NK-92 treated with Interleukin-12 subunit alpha and Interleukin-12 subunit beta, amount 100 ng/mL, for 24 hours (cell line): ENCODE data around the gene PRKCA.
"Not testable (repeated sequence)": the region's sequence is repeated elsewhere in the genome, so short reads cannot be mapped to it uniquely, and the experiment has no call there.

ENCODE experiments used
- DNase-seq: peaks from one replicate; lab custom pipeline; 2025; lab: John Stamatoyannopoulos, UW

The PRKCA gene

DNA sequence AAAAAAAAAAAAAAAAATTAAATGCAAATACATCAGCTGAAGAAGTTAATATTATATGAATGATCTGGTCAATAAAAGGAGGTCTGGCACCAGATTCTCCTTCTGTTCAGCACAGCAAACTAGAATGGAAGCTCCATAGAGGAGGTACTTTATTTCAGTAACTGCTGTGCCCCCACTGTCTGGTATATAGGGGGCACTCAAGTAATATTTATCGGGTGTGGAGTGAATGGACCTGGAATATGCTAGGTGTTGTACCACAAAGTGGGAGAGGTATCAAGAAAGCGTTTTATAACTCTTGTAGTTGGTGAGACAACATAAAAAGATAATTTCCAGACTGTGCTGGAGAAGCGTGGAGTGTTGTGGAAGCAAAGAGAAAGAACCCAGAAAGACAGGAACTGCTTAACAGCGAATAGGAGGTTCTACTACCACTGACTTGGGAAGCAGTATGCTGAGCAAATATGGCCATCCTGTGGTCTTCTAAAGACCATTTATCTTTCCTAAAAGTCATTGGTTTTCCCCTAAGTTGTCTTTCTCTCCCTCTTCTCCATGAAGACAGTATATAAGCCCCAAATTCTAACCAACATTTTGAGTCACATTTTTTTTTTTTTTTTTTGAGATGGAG lies 12.2 kb upstream of the PRKCA start:
- no peak for DNase-seq

DNA sequence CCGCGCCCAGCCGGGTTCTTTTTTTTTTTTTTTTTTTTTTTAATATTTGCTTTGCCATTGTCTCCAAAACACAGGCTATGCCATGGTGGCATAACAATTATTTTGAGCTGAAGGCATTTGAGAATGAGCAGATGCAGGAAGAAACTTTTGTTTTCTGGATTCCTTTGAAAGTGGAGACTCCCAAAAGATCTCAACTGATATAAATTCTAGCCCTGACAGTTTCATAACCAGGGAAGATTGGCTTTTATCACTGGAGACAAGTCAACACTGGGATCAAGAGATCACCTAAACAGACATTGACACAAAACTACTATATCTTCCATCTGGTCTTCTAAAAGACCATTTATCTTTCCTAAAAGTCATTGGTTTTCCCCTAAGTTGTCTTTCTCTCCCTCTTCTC lies 10.1 kb upstream of the PRKCA start:
- no peak for DNase-seq

DNA sequence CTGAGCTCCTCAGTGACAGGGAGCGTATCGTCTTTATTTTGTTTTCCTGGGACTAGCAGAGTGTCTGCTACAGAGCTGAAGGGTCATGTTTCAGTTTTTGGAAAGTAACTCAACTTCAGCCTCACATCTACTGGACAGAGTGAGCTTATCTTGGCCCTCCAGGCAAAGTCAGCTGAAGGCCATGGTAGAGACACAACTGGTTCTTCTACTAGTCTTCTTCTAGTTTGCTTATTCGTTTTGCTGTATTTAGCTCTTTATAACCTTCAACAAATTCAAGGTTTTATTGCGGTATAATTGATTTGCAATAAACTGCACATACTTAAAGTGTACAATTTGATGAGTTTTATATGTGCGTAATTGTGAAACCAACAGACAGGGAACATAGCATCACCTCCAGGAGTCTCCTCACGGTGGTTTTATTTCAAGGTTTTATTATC lies 6.1 kb upstream of the PRKCA start:
- no peak for DNase-seq

GRCh38 chr17:66297443-66297842 lies 5.0 kb upstream of the PRKCA start:
- DNase-seq = not testable (repeated sequence)

- DNase-seq = no peak
Measured at GRCh38 chr17:66299711-66300110, 2.7 kb upstream of the PRKCA start.

DNA sequence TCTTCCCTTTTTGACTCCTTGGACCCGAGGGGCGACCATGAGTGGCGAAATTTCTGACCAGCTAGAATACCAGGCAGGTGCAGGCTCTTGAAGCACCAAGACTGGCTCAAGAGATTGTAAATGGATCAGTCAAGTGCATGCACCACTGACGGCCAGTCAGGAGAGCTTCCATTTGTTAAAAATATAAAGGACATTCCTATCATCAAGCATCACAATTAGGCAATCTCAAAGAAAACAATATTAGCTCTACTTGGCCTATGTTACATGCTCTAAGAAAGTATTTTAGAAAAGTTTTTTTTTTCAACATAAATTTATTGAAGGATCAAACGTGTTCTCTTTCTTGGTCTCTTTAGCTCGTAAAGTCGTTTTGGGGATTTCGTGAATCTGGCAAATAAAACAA lies 1.5 kb upstream of the PRKCA start:
- DNase-seq = no peak

DNA sequence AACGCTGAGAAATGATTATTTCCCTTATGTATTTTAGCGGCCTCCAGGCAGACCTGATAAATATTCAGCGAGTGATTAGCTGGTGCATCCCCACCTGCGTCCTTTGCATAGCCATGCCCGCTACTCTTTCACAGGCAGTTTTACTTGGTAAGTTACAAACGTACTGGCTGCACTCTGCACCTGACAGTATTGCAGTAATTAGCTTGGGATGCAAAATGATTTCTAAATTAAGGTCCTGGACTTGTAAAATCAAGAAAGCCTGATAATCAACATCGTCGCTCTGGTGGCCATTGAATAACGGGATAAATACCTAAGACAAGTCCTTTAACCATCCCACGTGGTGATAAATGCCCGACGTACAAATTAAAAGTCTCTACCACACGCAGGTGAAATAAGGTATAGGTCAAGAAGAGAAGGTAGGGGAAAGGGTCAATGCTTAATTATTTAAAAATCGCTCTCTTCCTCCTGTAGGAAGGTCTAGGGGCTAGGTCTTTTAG lies 998 bp upstream of the PRKCA start:
- DNase-seq = no peak

- no peak for DNase-seq
Measured at GRCh38 chr17:66302761-66303626, 581 bp downstream of the PRKCA start.

DNA sequence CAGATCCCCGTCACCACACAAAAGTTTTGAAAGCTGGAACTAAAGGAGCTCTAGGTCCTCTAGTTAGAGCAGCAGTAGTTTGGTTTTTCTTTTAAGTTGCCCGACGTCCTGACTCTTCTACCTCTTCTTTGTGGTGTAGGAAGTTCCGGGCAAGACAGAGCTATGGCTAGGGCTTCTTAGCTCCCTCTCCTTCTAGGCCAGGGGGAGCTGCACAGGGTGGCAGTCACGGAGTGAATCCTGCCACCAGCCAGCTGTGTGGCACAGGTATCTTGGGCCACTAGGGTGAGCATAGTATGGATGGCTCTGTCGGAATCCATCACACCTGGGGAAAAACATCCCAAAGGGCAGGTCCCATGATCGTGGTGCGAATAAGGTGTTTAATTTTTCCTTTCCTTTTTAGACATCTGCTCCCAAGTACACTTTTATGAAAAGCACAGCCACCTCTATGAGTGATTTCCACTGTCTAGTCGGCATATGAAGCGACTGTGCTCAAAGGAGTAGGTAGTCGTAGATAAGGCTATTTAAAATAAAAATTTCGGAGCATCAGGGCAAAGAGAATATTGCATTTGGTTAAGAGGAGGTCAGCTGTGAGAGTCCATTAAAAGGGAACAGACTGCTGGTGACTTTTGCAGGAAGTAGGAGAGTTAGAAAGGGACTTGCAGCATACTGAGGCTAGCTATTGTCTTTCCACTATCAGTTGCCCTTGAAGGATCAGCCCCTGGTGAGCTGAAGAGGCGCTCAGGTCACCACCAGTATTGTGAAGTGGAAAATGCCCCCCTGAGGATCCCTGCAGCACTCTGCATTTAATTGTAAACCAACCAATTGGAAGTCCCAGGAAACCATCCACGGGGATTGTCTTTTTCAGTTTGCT lies 2.1 kb downstream of the PRKCA start:
- no peak for DNase-seq

GRCh38 chr17:66306446-66306845 lies 4.0 kb downstream of the PRKCA start:
- no peak for DNase-seq

DNA sequence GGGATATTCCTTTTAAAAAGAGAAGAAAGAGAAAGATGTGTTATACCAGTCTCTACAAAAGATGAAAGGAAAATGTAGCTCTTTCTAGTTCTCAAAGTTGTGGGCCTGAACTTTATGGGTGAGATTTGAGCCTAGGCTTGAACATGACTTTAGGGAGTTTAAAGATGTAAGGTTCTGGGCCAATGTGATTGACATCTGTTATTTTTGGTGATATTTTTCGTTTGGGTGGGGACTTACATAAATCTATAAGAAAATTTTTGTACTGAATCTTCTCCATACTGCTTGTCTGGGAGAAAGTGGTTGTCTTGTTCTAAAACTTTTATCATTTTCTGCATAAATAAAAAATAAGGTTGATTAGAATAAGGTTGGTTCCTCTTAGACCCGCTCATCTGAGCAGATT lies 4.8 kb downstream of the PRKCA start:
- no peak for DNase-seq

- no peak for DNase-seq
Measured at GRCh38 chr17:66308856-66309255, 6.4 kb downstream of the PRKCA start.

DNA sequence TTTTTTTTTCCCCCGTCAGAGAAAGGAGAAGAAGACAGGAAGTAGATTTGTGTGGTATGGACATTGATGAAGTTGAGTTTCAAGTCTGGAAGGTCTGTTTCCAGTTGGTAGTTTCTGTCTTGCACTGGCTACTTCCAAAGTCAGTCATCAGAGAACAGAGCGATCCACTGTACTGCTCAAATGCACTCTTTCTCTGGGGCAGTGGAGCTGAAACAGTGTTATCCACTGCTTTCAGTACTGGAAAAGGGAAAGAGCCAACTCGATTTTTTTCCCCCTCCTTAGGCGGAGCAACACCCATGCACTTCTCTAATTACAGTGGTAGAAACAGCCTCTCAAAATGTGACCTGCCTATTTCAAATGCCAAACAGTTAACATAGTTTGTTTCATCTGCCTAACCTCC lies 7.4 kb downstream of the PRKCA start:
- DNase-seq = no peak

DNA sequence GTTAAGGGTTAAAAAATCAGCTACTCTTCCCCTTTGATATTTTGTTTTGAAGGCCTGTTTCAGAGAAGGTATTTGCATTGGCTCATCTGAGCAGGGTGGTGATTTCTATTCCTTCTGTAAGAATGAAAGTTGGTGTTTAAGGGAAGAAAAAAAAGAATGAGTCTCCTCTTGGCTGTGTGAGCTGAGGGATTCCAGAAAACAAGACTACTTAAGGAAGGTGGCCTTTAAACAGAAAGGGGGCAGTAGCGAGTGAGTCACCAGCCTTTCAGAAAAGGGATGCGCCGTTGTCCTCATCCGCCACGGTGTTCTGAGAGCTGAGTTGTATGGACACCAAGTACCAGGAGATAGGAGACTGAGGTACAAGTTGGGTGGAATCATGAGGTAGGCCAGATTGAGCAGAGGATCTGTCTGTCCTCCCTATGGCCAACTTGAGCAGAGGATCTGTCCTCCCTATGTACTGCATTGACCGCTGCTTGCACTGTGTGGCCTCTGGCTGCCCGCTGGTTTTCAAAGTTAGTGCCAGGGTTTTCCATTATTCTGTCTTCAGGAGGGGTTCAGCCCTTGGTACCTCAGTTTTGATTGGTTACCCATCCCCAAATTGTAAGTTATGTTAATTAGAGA lies 8.2 kb downstream of the PRKCA start:
- no peak for DNase-seq

- no peak for DNase-seq
Measured at GRCh38 chr17:66312912-66313311, 10.5 kb downstream of the PRKCA start.

GRCh38 chr17:66313325-66313724 lies 10.9 kb downstream of the PRKCA start:
- no peak for DNase-seq

- no peak for DNase-seq
Measured at GRCh38 chr17:66313995-66314659, 11.7 kb downstream of the PRKCA start.

GRCh38 chr17:66317629-66318028 lies 15.2 kb downstream of the PRKCA start:
- DNase-seq = no peak

DNA sequence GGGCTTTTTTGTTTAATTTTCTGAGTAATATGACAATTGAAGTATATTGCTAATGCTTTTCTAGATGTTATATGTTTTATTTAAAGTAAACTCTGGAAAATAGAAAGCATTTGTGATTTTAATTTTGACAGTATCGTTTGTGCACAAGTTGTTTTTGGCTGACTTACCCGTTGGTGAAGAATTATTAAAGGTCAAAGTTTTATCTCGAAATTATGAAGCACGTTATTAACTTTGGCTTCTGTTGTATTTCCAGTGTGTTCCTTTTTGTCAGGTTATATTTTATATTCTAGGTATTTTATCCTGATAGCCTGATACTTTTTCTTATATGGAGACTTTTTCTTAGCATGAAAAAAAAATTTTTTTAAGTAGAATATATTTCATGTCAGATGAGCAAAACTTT lies 16.8 kb downstream of the PRKCA start:
- DNase-seq = no peak

DNA sequence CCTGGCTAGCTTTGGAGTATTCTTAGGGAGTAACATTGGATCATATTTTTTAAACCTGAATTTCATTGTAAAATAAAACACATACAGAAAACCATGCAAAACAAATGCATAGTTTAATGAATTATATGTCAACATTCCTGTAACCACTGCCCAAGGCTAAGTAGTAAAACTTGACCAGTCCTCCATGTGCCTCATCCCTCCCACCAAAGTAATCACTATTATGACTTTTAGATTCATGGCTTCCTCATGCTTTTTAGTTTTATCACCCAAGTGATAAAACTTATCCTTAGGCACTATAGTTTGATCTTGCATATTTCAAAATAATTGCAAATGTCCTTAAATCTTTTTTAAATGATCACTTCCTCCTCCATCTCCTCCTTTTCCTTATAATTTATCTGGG lies 20.4 kb downstream of the PRKCA start:
- no peak for DNase-seq

DNA sequence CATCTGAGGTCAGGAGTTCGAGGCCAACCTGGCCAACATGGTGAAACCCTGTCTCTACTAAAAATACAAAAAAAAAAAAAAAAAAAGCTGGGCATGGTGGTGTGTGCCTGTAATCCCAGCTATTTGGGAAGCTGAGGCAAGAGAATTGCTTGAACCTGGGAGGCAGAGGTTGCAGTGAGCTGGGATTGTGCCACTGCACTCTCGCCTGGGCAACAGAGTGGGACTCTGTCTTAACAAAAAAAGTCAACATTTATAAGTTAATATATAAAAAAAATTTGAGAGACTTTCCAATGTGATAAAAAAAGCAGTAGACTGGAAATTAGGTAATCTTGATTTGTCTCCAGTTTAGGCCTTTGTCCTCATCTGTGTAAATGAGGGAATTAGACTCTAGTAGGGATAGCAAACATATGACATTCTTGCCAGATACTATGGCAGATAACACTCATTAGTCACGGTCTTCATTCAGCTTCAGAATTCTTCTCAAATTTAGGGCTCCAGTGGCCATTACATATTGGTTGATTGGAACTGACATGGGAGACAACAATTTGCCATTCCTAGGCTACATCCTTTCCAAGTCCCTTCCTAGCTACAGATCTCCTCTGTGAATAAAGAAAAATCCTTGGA lies 22.1 kb downstream of the PRKCA start:
- DNase-seq = not testable (repeated sequence)
